Measurements from ENCODE around the gene DVL3.

- TF ChIP-seq REST (IDR thresholded peaks at IDR 0.05) (no peak), CTCF (IDR thresholded peaks at IDR 0.05; ENCODE audit: low read depth, low read length, missing input control) (no peak), GABPA (IDR thresholded peaks at IDR 0.05 in 1 of 2, conservative IDR thresholded peaks at IDR 0.05 in 1 of 2) (no peak), MAX (IDR thresholded peaks at IDR 0.05) (no peak), ZBTB33 (IDR thresholded peaks at IDR 0.05) (no peak), HNF4G (IDR thresholded peaks at IDR 0.05) (no peak), FOXA1 (IDR thresholded peaks at IDR 0.05) (no peak), ATF3 (IDR thresholded peaks at IDR 0.05) (no peak), YY1 (IDR thresholded peaks at IDR 0.05) (no peak), JUND (IDR thresholded peaks at IDR 0.05) (no peak)
These were observed 16.4 kb downstream of the DVL3 start for GRCh38 chr3:184171562-184171961.
